ENCODE results near the gene SEPTIN12. TPM values are rescaled to one million over a fixed set of nuclear protein-coding genes. Genes with fewer than 3 reads are reported as not detected.
A peak's percentile ranks its signal among the peaks of the same experiment; 100 is the strongest.

Gene SEPTIN12
- total RNA-seq, 5 donors from 2014 or later (not counting 1 experiment from before 2014, with no cell fraction given) = not detected

GRCh38 chr16:4753227-4753626 lies 34.9 kb downstream of the SEPTIN12 start:
- H3K27ac Mint-ChIP-seq = no peak overlapping the region
- Histone ChIP-seq H3K4me1 (ENCODE audit: control insufficient read depth in 1 of 2, extremely low read depth in 1 of 2, insufficient read depth in 2 of 2, low read length in 2 of 2) (peaks cover 0 to 6% of the 10 kb centered on the region in 2 experiments), H3K36me3 (ENCODE audit: control insufficient read depth in 2 of 2, extremely low read depth in 1 of 2, insufficient read depth in 1 of 2, low read length in 1 of 2) (peaks cover 16 to 56% of the 10 kb centered on the region in 2 donors), H3K27ac (ENCODE audit: low read length) (no peak overlapping the region), H3K9me3 (no peaks in the 10 kb centered on the region), H3K27me3 (replicated peaks in 1 of 2; ENCODE audit: control insufficient read depth in 2 of 2, extremely low read depth in 1 of 2, insufficient read depth in 2 of 2, low read length in 1 of 2) (no peaks in the 10 kb centered on the region), H3K4me3 (ENCODE audit: control insufficient read depth in 1 of 2, extremely low read depth in 1 of 2, low read length in 1 of 2) (no peak overlapping the region)
- no peaks in the 10 kb centered on the region for H3K27me3 Mint-ChIP-seq
- ATAC-seq (replicated peaks in 1 of 4) = no peak
- WGBS (ENCODE audit: insufficient coverage) = 95% methylated on average over 5 of the region's 11 CpGs
- ChIA-PET POLR2A (no interaction called here), CTCF (no interaction called here)
- DNase-seq = no peak
- peaks cover 28% of the 10 kb centered on the region for H3K36me3 Mint-ChIP-seq
- peaks cover 5 to 8% (median 5%) of the 10 kb centered on the region in 3 donors for H3K4me1 Mint-ChIP-seq
- no peaks in the 10 kb centered on the region for H3K9me3 Mint-ChIP-seq
- no peak overlapping the region for H3K4me3 Mint-ChIP-seq

GRCh38 chr16:4752351-4753100 lies 35.6 kb downstream of the SEPTIN12 start:
- DNase-seq (no peak), ATAC-seq (replicated peaks in 1 of 4) (no peak)
- WGBS (ENCODE audit: insufficient coverage) = 96% methylated on average over 43 of the region's 44 CpGs
- Mint-ChIP-seq H3K9me3 (no peaks in the 10 kb centered on the region), H3K36me3 (peaks cover 28% of the 10 kb centered on the region), H3K27ac (no peak overlapping the region), H3K4me1 (peaks cover 12 to 14% (median 12%) of the 10 kb centered on the region in 3 donors), H3K4me3 (no peak overlapping the region), H3K27me3 (no peaks in the 10 kb centered on the region)
- Histone ChIP-seq H3K9me3 (no peaks in the 10 kb centered on the region), H3K36me3 (ENCODE audit: control insufficient read depth in 2 of 2, extremely low read depth in 1 of 2, insufficient read depth in 1 of 2, low read length in 1 of 2) (peaks cover 11 to 53% of the 10 kb centered on the region in 2 donors), H3K27ac (ENCODE audit: low read length) (no peak overlapping the region), H3K4me1 (ENCODE audit: control insufficient read depth in 1 of 2, extremely low read depth in 1 of 2, insufficient read depth in 2 of 2, low read length in 2 of 2) (peaks cover 0 to 12% of the 10 kb centered on the region in 2 experiments), H3K27me3 (replicated peaks in 1 of 2; ENCODE audit: control insufficient read depth in 2 of 2, extremely low read depth in 1 of 2, insufficient read depth in 2 of 2, low read length in 1 of 2) (no peaks in the 10 kb centered on the region), H3K4me3 (ENCODE audit: control insufficient read depth in 1 of 2, extremely low read depth in 1 of 2, low read length in 1 of 2) (no peak overlapping the region)
- POLR2A ChIA-PET = no interaction called here
- CTCF ChIA-PET = no interaction called here

- Histone ChIP-seq H3K36me3 (ENCODE audit: control insufficient read depth in 2 of 2, extremely low read depth in 1 of 2, insufficient read depth in 1 of 2, low read length in 1 of 2) (peaks cover 11 to 52% of the 10 kb centered on the region in 2 donors), H3K27ac (ENCODE audit: low read length) (no peak overlapping the region), H3K4me3 (ENCODE audit: control insufficient read depth in 1 of 2, extremely low read depth in 1 of 2, low read length in 1 of 2) (no peak overlapping the region), H3K4me1 (ENCODE audit: control insufficient read depth in 1 of 2, extremely low read depth in 1 of 2, insufficient read depth in 2 of 2, low read length in 2 of 2) (peaks cover 0 to 25% of the 10 kb centered on the region in 2 experiments), H3K9me3 (no peaks in the 10 kb centered on the region), H3K27me3 (replicated peaks in 1 of 2; ENCODE audit: control insufficient read depth in 2 of 2, extremely low read depth in 1 of 2, insufficient read depth in 2 of 2, low read length in 1 of 2) (no peaks in the 10 kb centered on the region)
- peaks cover 22% of the 10 kb centered on the region for H3K36me3 Mint-ChIP-seq
- WGBS (ENCODE audit: insufficient coverage) = 92% methylated on average over 8 of the region's 8 CpGs
- H3K9me3 Mint-ChIP-seq = no peaks in the 10 kb centered on the region
- POLR2A ChIA-PET = no interaction called here
- H3K27me3 Mint-ChIP-seq = no peaks in the 10 kb centered on the region
- no peak overlapping the region for H3K27ac Mint-ChIP-seq
- no peak for DNase-seq
- ATAC-seq (replicated peaks in 1 of 4) = no peak
- peaks cover 16 to 21% (median 18%) of the 10 kb centered on the region in 3 donors for H3K4me1 Mint-ChIP-seq
- H3K4me3 Mint-ChIP-seq = no peak overlapping the region
- CTCF ChIA-PET = no interaction called here
Measured at GRCh38 chr16:4750896-4751295, 37.2 kb downstream of the SEPTIN12 start.

GRCh38 chr16:4749700-4750257 lies 38.4 kb downstream of the SEPTIN12 start:
- no peak overlapping the region for H3K27ac ChIP-seq (ENCODE audit: low read length)
- Mint-ChIP-seq H3K27ac (no peak overlapping the region), H3K27me3 (no peaks in the 10 kb centered on the region), H3K9me3 (no peaks in the 10 kb centered on the region), H3K36me3 (peaks cover 14% of the 10 kb centered on the region), H3K4me3 (no peak overlapping the region), H3K4me1 (peaks cover 16 to 21% (median 18%) of the 10 kb centered on the region in 3 donors)
- no peak overlapping the region for H3K4me3 ChIP-seq (ENCODE audit: control insufficient read depth in 1 of 2, extremely low read depth in 1 of 2, low read length in 1 of 2)
- no peaks in the 10 kb centered on the region for H3K27me3 ChIP-seq (replicated peaks in 1 of 2; ENCODE audit: control insufficient read depth in 2 of 2, extremely low read depth in 1 of 2, insufficient read depth in 2 of 2, low read length in 1 of 2)
- CTCF ChIA-PET = no interaction called here
- no peak for ATAC-seq (replicated peaks in 1 of 4)
- H3K36me3 ChIP-seq (ENCODE audit: control insufficient read depth in 2 of 2, extremely low read depth in 1 of 2, insufficient read depth in 1 of 2, low read length in 1 of 2) = peaks cover 11 to 41% of the 10 kb centered on the region in 2 donors
- H3K9me3 ChIP-seq = no peaks in the 10 kb centered on the region
- H3K4me1 ChIP-seq (ENCODE audit: control insufficient read depth in 1 of 2, extremely low read depth in 1 of 2, insufficient read depth in 2 of 2, low read length in 2 of 2) = peaks cover 0 to 25% of the 10 kb centered on the region in 2 experiments
- DNase-seq = no peak
- POLR2A ChIA-PET = no interaction called here
- 96% methylated on average over 2 of the region's 10 CpGs for WGBS (ENCODE audit: insufficient coverage)

GRCh38 chr16:4748682-4749411 lies 39.3 kb downstream of the SEPTIN12 start:
- Mint-ChIP-seq H3K27ac (peak overlapping the region; percentile 20 to 82), H3K4me3 (peak overlapping the region in 1 of 3 donors; percentile 79), H3K9me3 (no peaks in the 10 kb centered on the region), H3K36me3 (peaks cover 12% of the 10 kb centered on the region), H3K4me1 (peaks cover 16 to 21% (median 18%) of the 10 kb centered on the region in 3 donors), H3K27me3 (no peaks in the 10 kb centered on the region)
- CTCF ChIA-PET = no interaction called here
- H3K9me3 ChIP-seq = no peaks in the 10 kb centered on the region
- H3K27ac ChIP-seq (ENCODE audit: low read length) = no peak overlapping the region
- POLR2A ChIA-PET = no interaction called here
- H3K4me1 ChIP-seq (ENCODE audit: control insufficient read depth in 1 of 2, extremely low read depth in 1 of 2, insufficient read depth in 2 of 2, low read length in 2 of 2) = peaks cover 0 to 25% of the 10 kb centered on the region in 2 experiments
- no peaks in the 10 kb centered on the region for H3K27me3 ChIP-seq (replicated peaks in 1 of 2; ENCODE audit: control insufficient read depth in 2 of 2, extremely low read depth in 1 of 2, insufficient read depth in 2 of 2, low read length in 1 of 2)
- no peak for DNase-seq
- H3K4me3 ChIP-seq (ENCODE audit: control insufficient read depth in 1 of 2, extremely low read depth in 1 of 2, low read length in 1 of 2) = no peak overlapping the region
- H3K36me3 ChIP-seq (ENCODE audit: control insufficient read depth in 2 of 2, extremely low read depth in 1 of 2, insufficient read depth in 1 of 2, low read length in 1 of 2) = peaks cover 11 to 33% of the 10 kb centered on the region in 2 donors
- ATAC-seq (replicated peaks in 1 of 4) = no peak
- WGBS (ENCODE audit: insufficient coverage) = 92% methylated on average over 9 of the region's 16 CpGs

- Histone ChIP-seq H3K27ac (ENCODE audit: low read length) (peak overlapping the region; percentile 41), H3K36me3 (ENCODE audit: control insufficient read depth in 2 of 2, extremely low read depth in 1 of 2, insufficient read depth in 1 of 2, low read length in 1 of 2) (peaks cover 11 to 27% of the 10 kb centered on the region in 2 donors), H3K4me1 (ENCODE audit: control insufficient read depth in 1 of 2, extremely low read depth in 1 of 2, insufficient read depth in 2 of 2, low read length in 2 of 2) (peaks cover 0 to 31% of the 10 kb centered on the region in 2 experiments), H3K4me3 (ENCODE audit: control insufficient read depth in 1 of 2, extremely low read depth in 1 of 2, low read length in 1 of 2) (no peak overlapping the region), H3K27me3 (replicated peaks in 1 of 2; ENCODE audit: control insufficient read depth in 2 of 2, extremely low read depth in 1 of 2, insufficient read depth in 2 of 2, low read length in 1 of 2) (peaks cover 0 to 5% of the 10 kb centered on the region in 2 experiments), H3K9me3 (no peaks in the 10 kb centered on the region)
- no peaks in the 10 kb centered on the region for H3K9me3 Mint-ChIP-seq
- ChIA-PET POLR2A (interaction anchor here in 1 of 2 donors (0.6 to 1.5 kb wide), 2 partner anchors 14 to 76 kb away, joined by 3 read pairs; partner anchors contain the start of gene DNAAF8), CTCF (no interaction called here)
- DNase-seq (no peak), ATAC-seq (replicated peaks in 1 of 4) (peak in 3 of 4 experiments; percentile 36 to 80 (median 48))
- H3K4me3 Mint-ChIP-seq = peak overlapping the region; percentile 13 to 79 (median 39)
- peaks cover 9% of the 10 kb centered on the region for H3K36me3 Mint-ChIP-seq
- no peaks in the 10 kb centered on the region for H3K27me3 Mint-ChIP-seq
- peaks cover 21 to 24% (median 22%) of the 10 kb centered on the region in 3 donors for H3K4me1 Mint-ChIP-seq
- peak overlapping the region; percentile 20 to 82 for H3K27ac Mint-ChIP-seq
- WGBS (ENCODE audit: insufficient coverage) = 85% methylated on average over 4 of the region's 14 CpGs
Measured at GRCh38 chr16:4747906-4748681, 40.1 kb downstream of the SEPTIN12 start.

All from T-cell (primary cell).